ENCODE results near the gene OSBPL10.

Gene OSBPL10

DNA sequence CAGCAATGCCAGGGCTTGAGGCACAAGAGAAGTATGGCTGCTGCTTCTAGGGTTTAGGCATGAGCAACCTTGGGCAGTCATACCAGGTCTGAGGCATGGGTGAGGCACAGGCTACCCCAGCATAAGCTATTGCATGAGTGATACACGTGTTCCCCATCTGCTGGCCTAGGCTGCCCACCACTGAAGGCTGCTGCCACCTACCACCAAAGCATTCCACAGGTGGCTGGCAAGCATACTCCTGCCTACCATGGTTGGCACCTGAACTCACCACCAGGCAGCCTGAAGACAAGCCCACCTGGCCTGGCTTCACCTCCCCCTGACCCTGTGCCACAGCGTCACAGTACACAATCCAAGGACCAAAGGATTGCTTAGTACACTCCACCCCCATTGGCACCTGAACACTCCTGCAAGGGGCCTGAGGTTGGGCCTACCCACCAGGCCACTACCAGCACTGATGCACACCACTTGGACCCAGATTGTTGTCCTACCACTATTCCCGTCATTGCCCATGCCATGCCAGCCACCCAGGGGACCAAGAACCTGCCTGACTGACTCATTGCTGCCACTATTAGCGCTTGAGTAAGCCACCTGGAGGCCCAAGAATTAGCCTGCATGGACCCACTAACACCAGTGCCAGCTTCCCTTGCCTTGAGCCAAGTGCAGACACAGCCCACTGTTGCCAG lies 332.6 kb downstream of the OSBPL10 start:
- no peak for DNase-seq

DNA sequence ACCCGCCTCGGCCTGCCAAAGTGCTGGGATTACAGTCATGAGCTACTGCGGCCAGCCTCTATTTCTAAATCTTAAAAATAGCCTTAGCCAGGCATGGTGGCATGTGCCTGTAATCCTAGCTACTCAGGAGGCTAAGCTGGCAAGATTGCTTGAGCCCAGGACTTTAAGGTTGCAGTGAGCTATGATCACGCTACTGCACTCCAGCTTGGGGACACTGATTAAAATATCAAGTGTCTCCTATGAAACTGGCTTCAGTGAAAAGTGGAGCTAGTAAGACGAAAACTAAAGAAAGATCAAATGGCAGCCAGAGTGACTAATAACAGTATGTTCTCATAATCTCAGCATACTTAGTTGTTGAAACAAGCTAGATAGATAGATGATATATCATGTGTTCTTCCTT lies 335.8 kb downstream of the OSBPL10 start:
- DNase-seq = no peak

DNA sequence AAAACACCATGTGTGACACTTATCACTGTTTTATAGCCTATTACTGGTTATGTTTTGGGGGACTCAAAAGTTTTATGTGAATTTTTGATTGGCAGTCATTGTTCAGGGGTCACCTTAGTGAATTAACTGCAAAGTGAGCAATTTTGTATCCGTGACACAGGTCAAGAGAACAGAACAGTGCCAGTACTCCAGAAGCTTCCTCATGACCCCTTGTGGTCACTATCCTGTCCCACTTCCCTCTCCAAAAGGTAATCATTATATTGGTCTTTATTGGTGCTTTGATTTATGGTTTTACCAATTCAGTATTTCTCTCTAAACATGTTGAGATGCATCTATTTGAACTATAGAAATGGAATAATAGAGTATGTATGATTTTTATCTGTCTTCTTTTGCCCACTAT lies 341.2 kb downstream of the OSBPL10 start:
- DNase-seq = no peak

DNA sequence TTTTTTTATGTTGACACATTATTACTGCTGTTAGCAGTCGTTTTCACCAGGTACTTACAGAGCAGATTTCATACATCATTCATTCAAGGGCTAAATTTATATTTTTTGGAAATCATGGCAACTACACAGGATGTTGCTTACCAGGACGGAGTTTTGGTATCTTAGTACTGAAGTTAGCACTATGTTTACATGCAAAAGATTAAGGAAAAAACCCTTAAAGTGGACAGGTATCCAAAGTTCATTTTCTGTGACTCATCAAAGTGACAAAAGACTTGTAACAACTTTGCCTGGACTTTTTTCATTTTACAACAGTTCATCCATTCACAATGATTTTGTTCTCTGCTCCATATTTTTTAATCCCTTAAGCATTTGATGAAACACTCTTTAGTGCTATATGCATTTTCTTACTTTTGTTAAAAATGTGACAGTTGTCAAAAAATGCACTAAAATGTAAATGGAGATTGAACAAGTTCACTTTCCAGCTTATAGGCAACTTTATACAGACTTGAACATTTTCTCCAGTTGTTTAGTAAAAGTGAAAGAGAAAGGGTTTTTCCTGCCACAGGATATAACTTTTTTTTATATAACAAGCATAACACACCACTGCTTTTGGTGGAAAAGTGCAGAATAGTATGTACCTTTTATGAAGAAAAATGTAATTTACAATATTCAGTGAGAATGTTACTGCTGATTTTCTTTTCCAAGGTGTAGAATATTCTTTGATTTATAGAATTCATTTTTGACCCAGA lies 344.2 kb downstream of the OSBPL10 start:
- no peak for DNase-seq

DNA sequence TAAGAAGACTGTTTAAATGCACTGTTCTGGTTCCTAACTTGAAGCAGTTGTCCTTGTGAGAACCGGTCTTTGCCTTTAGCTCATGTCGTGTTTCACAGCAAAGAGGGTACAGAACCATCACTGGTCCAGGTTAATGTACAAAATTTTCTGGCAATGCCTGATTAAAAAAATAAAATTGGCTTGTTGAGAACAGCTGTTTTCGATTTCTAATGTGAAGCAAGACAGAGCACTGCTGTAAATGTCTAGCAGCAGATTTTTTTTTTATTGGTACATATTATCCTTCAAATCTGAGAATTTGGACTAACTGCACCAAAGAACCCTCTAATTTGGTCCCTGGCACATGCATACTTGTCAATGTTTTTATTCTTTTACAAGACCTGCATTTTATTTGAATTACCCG lies 345.0 kb downstream of the OSBPL10 start:
- no peak for DNase-seq

DNA sequence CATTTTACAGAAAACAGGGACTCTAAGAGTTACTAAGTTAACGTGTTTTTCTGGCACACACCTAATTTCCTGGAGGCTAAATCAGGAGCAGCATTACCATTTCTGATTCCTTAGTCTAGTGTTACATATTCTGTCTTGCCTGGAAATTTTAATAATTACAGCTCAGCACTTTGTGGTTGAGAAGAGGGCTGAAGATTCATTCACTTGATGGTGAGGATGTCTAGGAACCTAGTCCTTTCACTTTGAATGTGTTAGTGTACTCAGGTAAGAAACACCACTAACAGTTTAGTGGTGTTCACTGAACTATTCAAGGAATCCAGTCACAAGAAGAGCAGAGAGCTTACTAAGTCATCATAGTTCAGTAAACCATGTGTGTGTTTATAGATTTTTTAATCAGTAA lies 345.5 kb downstream of the OSBPL10 start:
- DNase-seq = no peak

DNA sequence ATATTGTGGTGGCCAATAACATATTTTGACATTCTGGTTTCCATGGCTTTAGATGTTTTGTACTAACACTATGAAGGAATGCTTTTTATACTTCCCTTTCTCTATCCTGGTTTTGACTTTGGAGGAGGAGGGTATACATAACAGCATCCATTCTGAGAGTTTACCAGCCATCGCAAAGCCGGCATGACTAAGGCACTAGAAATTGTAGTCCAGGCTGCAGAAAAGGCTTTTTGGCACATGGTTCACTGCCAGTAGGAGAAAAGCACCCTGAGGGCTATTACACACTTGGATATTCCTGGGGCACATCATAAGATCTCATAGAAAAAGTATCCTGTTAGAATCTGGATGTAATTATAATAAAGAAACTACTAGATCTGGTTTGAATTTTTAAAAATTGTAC lies 346.6 kb downstream of the OSBPL10 start:
- DNase-seq = no peak

DNA sequence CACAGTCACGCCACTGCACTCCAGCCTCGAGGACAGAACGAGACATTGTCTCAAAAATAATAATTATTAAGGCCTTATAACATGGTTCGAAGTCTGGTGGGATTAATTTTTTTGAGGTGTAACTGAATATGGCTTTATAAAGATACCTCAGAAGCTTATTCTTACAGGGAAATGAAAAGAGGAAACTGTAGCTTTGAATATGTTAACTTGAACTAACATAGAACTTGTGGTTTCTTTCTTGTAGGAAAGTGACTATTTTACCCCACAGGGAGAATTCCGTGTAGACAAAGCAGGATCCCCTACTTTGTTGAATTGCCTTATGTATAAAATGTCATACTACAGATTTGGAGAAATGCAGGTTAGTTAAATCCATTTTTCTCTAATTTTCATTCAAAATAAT lies 352.0 kb downstream of the OSBPL10 start:
- DNase-seq = no peak

DNA sequence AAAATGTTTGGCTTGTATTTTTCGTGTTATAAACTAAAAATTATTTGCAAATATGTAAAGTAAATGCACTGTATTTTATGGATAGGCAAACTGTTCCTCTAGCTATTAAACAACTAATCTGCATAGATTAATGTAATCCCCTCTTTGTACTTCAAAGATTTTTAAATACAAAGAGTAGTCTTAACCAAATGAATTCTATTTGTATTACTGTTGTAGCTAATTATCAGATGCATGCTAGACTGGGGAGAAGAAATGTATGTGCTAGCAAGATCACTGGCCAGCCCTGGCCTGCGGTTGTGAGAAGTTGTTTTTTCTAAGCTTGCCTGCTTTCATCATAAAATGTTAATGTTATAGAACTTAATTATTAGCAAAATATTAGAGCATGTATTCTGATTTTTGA lies 355.7 kb downstream of the OSBPL10 start:
- DNase-seq = no peak

DNA sequence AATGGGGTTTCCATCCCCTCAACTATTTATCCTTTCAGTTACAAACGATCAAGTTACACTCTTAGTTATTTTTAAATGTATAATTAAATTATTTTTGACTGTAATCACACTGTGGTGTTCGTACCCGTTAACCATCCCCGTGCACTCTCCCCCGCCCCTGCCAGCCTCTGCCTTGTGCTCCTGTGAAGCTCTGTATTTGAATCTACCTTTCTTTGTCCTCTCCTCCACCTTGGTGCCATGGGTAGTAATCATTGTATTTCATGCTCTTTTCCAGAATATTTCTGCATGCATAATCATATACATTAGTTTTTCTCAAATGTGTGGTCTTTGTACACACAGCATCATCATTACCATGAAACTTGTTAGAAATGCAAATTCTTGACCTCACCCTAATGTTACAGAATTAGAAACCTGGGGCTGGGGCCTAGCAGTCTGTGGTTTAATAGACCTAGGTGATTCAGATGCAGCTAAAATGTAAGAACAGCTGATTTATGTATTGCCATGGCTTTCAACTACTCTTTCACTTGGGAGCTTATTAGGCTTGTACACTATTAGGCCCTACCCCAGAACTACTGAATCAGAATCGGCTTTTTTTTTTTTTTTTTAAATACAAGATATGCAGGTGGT lies 356.9 kb downstream of the OSBPL10 start:
- no peak for DNase-seq

DNA sequence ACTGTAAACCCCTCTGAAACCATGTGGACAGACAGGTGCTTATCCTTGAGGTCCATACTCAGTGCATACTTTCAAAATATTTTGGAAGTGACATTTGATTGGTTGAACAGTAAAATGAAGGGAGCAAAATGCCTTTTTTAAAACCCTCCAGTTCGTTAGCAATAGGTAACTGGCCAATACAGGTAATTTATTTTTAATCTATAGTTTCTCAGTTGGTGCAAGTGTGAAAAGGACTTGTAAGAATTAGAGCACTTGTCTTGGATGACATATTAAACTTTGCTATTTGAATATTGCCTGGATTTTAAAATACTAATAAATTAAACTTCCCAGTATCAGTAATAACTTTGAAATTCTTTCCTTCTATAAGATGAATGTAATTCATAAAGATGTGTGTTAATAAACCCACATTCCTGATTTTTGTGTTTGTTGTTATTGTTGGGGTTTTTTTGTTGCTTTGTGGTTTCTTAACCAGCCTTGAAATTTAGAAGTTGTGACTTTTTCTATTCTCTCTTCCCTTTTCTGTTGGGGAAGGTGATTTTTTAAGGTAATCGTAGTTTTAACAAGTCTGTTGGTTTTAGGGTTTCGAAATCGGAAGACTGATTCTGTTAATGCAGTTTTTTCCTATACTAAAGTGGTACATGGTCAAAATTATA lies 358.3 kb downstream of the OSBPL10 start:
- no peak for DNase-seq

DNA sequence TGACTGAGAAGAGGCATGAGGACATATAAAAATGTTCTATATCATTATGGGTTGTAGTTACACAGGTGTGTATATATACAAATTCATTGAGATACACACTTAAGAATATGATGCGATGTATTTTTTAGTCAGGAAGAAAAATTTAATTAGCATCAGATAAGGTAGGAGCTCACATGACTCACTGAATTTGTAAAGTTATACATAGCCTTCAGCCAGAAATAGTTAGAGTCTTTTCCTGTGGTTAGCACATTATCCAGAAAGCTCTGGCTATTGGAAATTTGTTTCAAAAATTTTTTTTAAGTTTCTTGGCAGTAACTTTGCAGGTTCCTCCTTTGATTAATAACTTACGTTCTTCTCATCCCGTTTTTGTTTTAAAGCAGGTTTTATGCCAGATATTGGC lies 359.7 kb downstream of the OSBPL10 start:
- DNase-seq = no peak

DNA sequence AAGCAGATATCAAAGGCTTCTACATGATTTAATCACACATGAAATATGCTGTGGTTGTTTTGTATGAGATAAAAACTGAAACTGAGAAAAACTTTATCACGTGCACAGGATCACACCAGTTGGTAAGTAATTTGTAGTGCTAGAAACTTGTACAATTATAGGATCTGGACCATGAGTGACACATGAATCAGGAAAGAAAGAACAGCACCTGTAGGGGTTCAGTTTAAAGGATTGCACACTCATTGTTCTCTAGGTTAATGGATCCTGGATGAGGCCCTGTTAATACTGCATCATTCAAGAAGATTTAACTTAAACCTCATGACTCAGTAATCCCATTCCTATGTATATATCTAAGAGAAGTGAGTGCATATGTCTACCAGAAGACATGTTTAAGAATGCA lies 360.4 kb downstream of the OSBPL10 start:
- no peak for DNase-seq

DNA sequence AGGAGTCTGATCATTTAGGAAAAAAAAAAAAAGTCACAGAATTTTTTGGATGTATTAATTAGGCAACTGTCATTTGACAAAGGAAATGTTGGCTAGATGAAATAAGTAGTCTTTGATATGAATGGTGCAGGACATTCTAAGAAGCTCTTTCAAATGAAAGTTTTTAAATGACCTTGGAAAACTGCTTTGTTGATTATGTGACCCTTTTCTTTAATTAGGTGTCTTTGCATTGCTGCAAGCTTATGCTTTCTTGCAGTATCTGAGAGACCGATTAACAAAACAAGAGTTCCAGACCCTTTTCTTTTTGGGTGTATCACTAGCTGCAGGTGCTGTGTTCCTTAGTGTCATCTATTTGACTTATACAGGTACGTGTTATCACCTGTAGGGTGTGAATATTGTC lies 364.4 kb downstream of the OSBPL10 start:
- no peak for DNase-seq

DNA sequence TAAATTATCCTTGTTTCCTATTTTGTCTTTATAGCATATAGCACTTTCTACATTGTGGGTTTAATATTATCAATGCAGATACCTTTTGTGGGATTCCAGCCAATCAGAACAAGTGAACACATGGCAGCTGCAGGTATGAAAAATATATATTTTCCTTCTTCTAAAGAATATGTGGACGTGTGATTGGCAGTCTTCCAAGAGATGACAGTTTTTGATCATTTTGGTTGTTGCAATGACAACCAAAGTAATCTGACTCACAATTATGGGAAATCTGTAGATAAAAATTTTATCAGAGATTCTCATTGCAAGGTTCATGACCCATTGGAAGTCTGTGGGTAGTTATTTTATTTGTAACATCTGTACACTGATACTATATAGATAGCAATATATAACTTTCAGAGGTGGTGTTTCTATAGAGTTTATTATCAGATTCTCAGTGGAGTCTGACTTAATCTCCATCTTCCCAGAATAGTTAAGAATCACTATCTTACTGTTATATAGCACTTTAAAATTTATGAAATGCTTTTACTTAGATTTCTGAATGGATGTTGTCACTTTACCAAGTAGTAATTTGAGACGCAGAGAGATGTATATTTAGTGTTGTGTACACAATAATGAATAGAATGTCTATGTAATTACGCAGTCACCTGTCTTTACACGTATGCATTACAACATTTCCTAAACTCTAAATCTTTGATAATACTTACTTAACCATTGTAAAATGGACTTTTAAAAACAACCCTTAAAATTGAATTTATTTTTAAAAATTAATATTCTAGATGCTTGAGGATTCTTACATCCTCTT lies 365.8 kb downstream of the OSBPL10 start:
- no peak for DNase-seq

DNA sequence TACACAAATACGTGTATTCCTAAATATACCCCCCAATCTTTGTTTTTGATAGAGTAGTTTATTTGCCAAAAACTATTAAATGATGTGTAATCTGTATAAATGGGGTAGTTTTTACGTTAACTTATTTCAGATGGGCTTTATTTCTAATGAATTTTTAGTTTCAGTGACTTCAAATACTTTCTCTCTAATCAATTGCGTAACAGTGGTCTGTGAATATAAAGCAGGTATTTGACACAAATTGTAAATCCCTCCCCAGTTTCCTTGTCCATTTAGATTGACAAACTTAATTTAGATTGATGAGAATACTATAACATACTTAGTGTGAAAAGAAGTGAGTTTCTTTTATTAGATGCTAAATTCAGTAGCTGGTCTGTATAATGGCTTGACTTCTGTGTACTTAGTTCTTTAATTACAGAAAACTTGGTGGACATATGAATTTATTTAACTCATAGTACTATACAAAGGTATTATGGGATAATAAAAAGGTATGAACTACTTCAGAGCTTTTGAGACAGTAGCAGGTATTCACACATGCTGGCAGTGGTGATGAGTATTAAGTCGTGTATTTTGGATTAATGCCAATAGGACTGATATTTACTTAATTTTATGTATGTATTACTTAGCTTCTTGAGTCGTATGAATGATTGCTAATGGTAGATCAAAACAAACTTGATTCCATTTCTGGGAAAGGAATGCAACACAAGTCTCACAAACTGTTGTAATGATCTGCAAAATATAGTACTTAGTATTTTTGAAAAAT lies 366.7 kb downstream of the OSBPL10 start:
- no peak for DNase-seq

DNA sequence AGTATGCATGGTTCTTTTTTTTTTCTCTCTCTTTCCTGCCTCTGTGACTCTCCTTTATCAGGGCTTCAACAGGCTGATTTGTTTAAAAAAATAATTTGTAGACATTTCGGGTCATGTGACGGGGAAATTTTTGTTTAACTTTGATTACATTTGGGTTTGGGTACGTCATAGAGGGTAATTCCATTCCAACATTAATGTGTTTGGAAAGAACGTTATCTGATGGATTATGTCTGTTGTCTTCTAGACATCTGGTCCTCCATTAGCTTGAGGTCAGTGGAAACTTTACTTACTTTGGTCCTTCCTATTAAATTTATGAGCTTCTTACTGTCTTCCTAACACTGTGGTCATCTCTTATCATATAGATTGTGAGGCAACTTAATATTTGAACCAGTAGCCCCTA lies 367.4 kb downstream of the OSBPL10 start:
- no peak for DNase-seq

DNA sequence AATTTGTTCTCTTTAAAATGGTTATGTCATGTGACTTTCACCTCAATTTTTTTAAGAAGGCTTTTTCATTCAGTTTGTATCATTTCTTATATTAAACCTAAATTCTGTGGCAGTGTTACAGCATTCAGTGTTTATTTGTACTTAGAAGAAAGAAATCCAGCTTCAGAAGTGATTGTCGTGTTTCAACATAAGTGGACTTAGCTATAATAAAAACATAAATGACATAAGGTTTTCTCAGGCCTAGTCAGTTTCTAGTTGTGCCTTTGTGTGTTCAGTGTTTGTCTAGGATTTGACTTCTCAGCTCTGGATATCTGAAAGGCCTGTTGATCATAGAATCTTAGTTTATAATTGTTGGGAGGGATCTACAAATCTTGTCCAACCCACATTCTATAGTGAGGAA lies 367.9 kb downstream of the OSBPL10 start:
- DNase-seq = no peak

Data from stimulated activated CD4-positive, alpha-beta T cell treated with anti-CD3 and anti-CD28 coated beads, Interleukin-1b, Interleukin-23, amount 100 ng/mL, for 48 hours (primary cell).